Thymus (tissue), 11 donors: ENCODE measurements around the gene PELI2. TPM values are rescaled to one million over a fixed set of nuclear protein-coding genes. Genes with fewer than 3 reads are reported as not detected.

Source experiments
- DNase-seq, 9 donors: peaks; one replicate each; pipeline ENCODE4 v3.0.0-alpha.2; 2013; ENCODE audit warnings: low spot score in 9 of 9, low read depth in 6 of 9, missing footprints in 1 of 9
- H3K27ac ChIP-seq, 2 donors: one replicate each; pipeline ENCODE4 v1.5.1; 2013; ENCODE audit warnings: control low read depth in 1 of 2, low read depth in 1 of 2, low read length in 1 of 2, mild to moderate bottlenecking in 1 of 2, moderate library complexity in 1 of 2
- H3K27me3 ChIP-seq, 2 donors: one replicate each; pipeline ENCODE4 v1.5.1; 2013; ENCODE audit warnings: low read length in 1 of 2; ENCODE audit not compliant: control insufficient read depth in 2 of 2, insufficient read depth in 1 of 2
- H3K36me3 ChIP-seq, 2 donors: one replicate each; pipeline ENCODE4 v1.5.1; 2013; ENCODE audit warnings: low read length in 1 of 2, mild to moderate bottlenecking in 1 of 2, moderate library complexity in 1 of 2; ENCODE audit not compliant: control insufficient read depth in 2 of 2, insufficient read depth in 2 of 2
- H3K4me1 ChIP-seq, 2 donors: one replicate each; pipeline ENCODE4 v1.5.1; 2013; ENCODE audit warnings: low read length in 2 of 2; ENCODE audit not compliant: control insufficient read depth in 2 of 2, insufficient read depth in 2 of 2
- H3K4me3 ChIP-seq, 2 donors: one replicate each; pipeline ENCODE4 v1.5.1; 2013; ENCODE audit warnings: low read length in 2 of 2, control low read depth in 1 of 2, mild to moderate bottlenecking in 1 of 2
- H3K9me3 ChIP-seq, 2 donors: one replicate each; pipeline ENCODE4 v1.5.1; 2013; ENCODE audit warnings: low read length in 1 of 2, mild to moderate bottlenecking in 1 of 2; ENCODE audit not compliant: control insufficient read depth in 2 of 2, insufficient read depth in 1 of 2
- WGBS: extraction: QIAGEN DNeasy Blood & Tissue Kit; methylation state at CpG from one replicate; pipeline ENCODE4 v1.1.7; 2013; 5-methylcytosine and 5-hydroxymethylcytosine counted together
- polyA plus RNA-seq: library from polyadenylated mRNA; stranded (reverse); fragments of 200-250 nt; gene quantifications from one replicate; pipeline ENCODE4 v1.2.3, GENCODE V29; 2013
- total RNA-seq: library from RNA; stranded (reverse); fragments of 120-200 nt; gene quantifications from one replicate; pipeline ENCODE4 v1.2.4, GENCODE V29; 2013
- donor health status: healthy.

The PELI2 gene
- total and polyA plus RNA-seq, 2 donors: 8.6 to 21.1 TPM

GRCh38 chr14:56207626-56208292, 89.5 kb downstream of the PELI2 start:
- peaks cover 18 to 31% of the 10 kb centered on the region in 2 donors for H3K4me1 ChIP-seq
- no peak for DNase-seq
- 94% methylated on average over 3 of the region's 3 CpGs for WGBS
- H3K9me3 ChIP-seq: no peaks in the 10 kb centered on the region
- H3K36me3 ChIP-seq: no peaks in the 10 kb centered on the region
- H3K27ac ChIP-seq: no peak overlapping the region
- H3K4me3 ChIP-seq: no peak overlapping the region
- no peaks in the 10 kb centered on the region for H3K27me3 ChIP-seq

GRCh38 chr14:56208520-56208919, 90.3 kb downstream of the PELI2 start:
- H3K4me1 ChIP-seq: peaks cover 20 to 33% of the 10 kb centered on the region in 2 donors
- no peak for DNase-seq
- WGBS: 84% methylated on average over 3 of the region's 3 CpGs
- H3K9me3 ChIP-seq: no peaks in the 10 kb centered on the region
- no peak overlapping the region for H3K27ac ChIP-seq
- no peaks in the 10 kb centered on the region for H3K27me3 ChIP-seq
- H3K4me3 ChIP-seq: no peak overlapping the region
- no peaks in the 10 kb centered on the region for H3K36me3 ChIP-seq

DNA sequence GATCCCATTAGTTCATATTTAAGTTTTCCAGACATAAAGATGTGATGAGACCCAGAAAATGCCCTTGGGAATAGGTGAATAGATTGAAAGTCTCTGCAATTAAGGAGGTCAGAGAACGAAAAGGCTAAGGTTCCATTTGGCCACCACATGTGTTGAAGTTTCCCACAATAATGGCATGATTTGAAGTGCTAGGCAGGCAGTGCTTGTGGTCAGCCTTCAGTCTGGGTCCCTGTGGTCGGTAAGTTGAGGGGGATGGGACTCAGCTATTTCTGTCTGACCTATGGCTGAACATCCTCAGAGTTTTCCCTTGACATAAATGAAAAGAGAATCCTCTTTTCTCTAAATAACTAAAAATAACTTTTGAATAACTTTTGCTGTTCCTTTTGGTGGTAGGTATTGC, 92.4 kb downstream of the PELI2 start:
- peaks cover 25 to 35% of the 10 kb centered on the region in 2 donors for H3K4me1 ChIP-seq
- WGBS: 85% methylated on average over 2 of the region's 2 CpGs
- no peaks in the 10 kb centered on the region for H3K27me3 ChIP-seq
- H3K27ac ChIP-seq: no peak overlapping the region
- DNase-seq: no peak
- no peak overlapping the region for H3K4me3 ChIP-seq
- no peaks in the 10 kb centered on the region for H3K36me3 ChIP-seq
- no peaks in the 10 kb centered on the region for H3K9me3 ChIP-seq

- H3K36me3 ChIP-seq: no peaks in the 10 kb centered on the region
- H3K9me3 ChIP-seq: no peaks in the 10 kb centered on the region
- H3K4me3 ChIP-seq: no peak overlapping the region
- H3K4me1 ChIP-seq: peaks cover 23 to 34% of the 10 kb centered on the region in 2 donors
- no peak overlapping the region for H3K27ac ChIP-seq
- no peaks in the 10 kb centered on the region for H3K27me3 ChIP-seq
- WGBS: 98% methylated on average over 3 of the region's 3 CpGs
- DNase-seq: no peak
Measured at GRCh38 chr14:56211084-56211483, 92.9 kb downstream of the PELI2 start.

- Histone ChIP-seq H3K27ac (no peak overlapping the region), H3K27me3 (no peaks in the 10 kb centered on the region), H3K9me3 (no peaks in the 10 kb centered on the region), H3K4me3 (no peak overlapping the region), H3K4me1 (peaks cover 26 to 41% of the 10 kb centered on the region in 2 donors), H3K36me3 (no peaks in the 10 kb centered on the region)
- 97% methylated on average over 2 of the region's 2 CpGs for WGBS
- DNase-seq: no peak
Measured at GRCh38 chr14:56211844-56212243, 93.6 kb downstream of the PELI2 start.

DNA sequence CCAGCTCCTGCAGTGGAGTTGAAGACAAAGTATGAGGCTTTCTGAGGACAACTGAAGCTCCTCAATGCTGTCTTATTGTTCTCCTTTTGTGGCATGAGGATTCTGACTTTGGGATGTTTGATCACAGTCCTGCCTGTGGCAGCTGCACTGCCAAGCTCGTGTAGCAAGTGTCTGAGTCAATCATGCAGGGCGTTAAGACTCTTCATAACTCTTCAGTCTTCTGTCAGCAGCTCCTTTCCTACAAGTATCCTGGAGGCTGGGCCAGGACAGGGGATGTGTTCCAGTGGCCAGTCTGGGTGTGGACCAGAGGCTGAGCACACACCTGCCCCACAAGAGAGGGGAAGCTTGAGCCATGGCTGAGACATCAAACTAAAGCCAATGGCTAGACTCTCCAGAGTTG, 94.3 kb downstream of the PELI2 start:
- DNase-seq: peak in 1 of 9 donors; percentile 68
- WGBS: 29% methylated on average over 2 of the region's 2 CpGs

GRCh38 chr14:56213306-56213705, 95.1 kb downstream of the PELI2 start:
- 97% methylated on average over 1 of the region's 1 CpG for WGBS
- H3K27me3 ChIP-seq: no peaks in the 10 kb centered on the region
- peaks cover 34 to 37% of the 10 kb centered on the region in 2 donors for H3K4me1 ChIP-seq
- DNase-seq: no peak
- no peaks in the 10 kb centered on the region for H3K36me3 ChIP-seq
- no peak overlapping the region for H3K4me3 ChIP-seq
- H3K27ac ChIP-seq: no peak overlapping the region
- no peaks in the 10 kb centered on the region for H3K9me3 ChIP-seq

More for the DNA sequence above, 94.3 kb downstream of the PELI2 start:
- no peak overlapping the region for H3K27ac ChIP-seq
- no peaks in the 10 kb centered on the region for H3K27me3 ChIP-seq
- peaks cover 32 to 44% of the 10 kb centered on the region in 2 donors for H3K4me1 ChIP-seq
- H3K4me3 ChIP-seq: no peak overlapping the region
- no peaks in the 10 kb centered on the region for H3K9me3 ChIP-seq
- no peaks in the 10 kb centered on the region for H3K36me3 ChIP-seq

DNA sequence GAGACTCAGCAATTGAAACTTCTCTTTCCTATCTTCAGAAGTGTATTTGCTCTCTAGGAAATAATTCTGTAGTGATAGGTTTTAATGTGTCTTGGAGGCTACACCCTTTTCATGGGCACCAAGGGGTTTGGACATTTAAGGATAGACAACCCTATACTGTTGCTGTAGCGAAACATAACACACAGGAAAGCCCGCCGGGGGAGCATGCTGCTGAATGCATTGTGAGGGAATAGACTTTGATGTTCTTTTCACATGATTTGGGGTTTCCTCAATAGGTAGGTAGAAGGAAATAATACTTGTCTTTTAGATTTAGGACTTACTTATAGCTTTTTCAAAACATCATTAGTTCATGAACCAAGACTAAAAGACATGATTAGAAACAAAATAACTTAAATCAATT, 97.0 kb downstream of the PELI2 start:
- peak in 1 of 9 donors; percentile 62 for DNase-seq
- Histone ChIP-seq H3K27ac (no peak overlapping the region), H3K27me3 (no peaks in the 10 kb centered on the region), H3K4me3 (no peak overlapping the region), H3K4me1 (peaks cover 38 to 48% of the 10 kb centered on the region in 2 donors), H3K9me3 (no peaks in the 10 kb centered on the region), H3K36me3 (no peaks in the 10 kb centered on the region)
- 8% methylated on average over 3 of the region's 3 CpGs for WGBS

GRCh38 chr14:56216626-56217379, 98.6 kb downstream of the PELI2 start:
- Histone ChIP-seq H3K4me1 (peaks cover 47 to 61% of the 10 kb centered on the region in 2 donors), H3K36me3 (peaks cover 0 to 5% of the 10 kb centered on the region in 2 donors), H3K4me3 (no peak overlapping the region), H3K27ac (peak overlapping the region; percentile 2 to 45), H3K27me3 (no peaks in the 10 kb centered on the region), H3K9me3 (no peaks in the 10 kb centered on the region)
- DNase-seq: peak in 4 of 9 donors; percentile 42 to 73 (median 52)
- WGBS: 12% methylated on average over 5 of the region's 5 CpGs
